NCI-H510A (cell line): ENCODE measurements around the gene KCNJ15.

ENCODE experiments used
- DNase-seq: peaks from one replicate; lab custom pipeline; 2025; lab: John Stamatoyannopoulos, UW

KCNJ15 gene

GRCh38 chr21:38326899-38327298 lies 70.1 kb downstream of the KCNJ15 start:
- no peak for DNase-seq

- DNase-seq: no peak
Observed at GRCh38 chr21:38327984-38328383, 71.2 kb downstream of the KCNJ15 start.

GRCh38 chr21:38329162-38329561 lies 72.4 kb downstream of the KCNJ15 start:
- DNase-seq: no peak

- DNase-seq: no peak
Observed at GRCh38 chr21:38330666-38331065, 73.9 kb downstream of the KCNJ15 start.

- DNase-seq: no peak
Observed at GRCh38 chr21:38333301-38334272, 76.8 kb downstream of the KCNJ15 start.

GRCh38 chr21:38334866-38335265 lies 78.1 kb downstream of the KCNJ15 start:
- no peak for DNase-seq

GRCh38 chr21:38337793-38338192 lies 81.0 kb downstream of the KCNJ15 start:
- no peak for DNase-seq

- no peak for DNase-seq
Observed at GRCh38 chr21:38340131-38340530, 83.3 kb downstream of the KCNJ15 start.

- no peak for DNase-seq
Observed at GRCh38 chr21:38341546-38342012, 84.8 kb downstream of the KCNJ15 start.

- DNase-seq: no peak
Observed at GRCh38 chr21:38342739-38343138, 85.9 kb downstream of the KCNJ15 start.

GRCh38 chr21:38343691-38344090 lies 86.9 kb downstream of the KCNJ15 start:
- no peak for DNase-seq

GRCh38 chr21:38346286-38346685 lies 89.5 kb downstream of the KCNJ15 start:
- DNase-seq: peak; percentile 79

- peak; percentile 11 for DNase-seq
Observed at GRCh38 chr21:38349111-38349746, 92.4 kb downstream of the KCNJ15 start.

GRCh38 chr21:38349977-38350376 lies 93.2 kb downstream of the KCNJ15 start:
- no peak for DNase-seq

- DNase-seq: no peak
Observed at GRCh38 chr21:38350684-38351083, 93.9 kb downstream of the KCNJ15 start.

- DNase-seq: no peak
Observed at GRCh38 chr21:38351176-38351959, 94.6 kb downstream of the KCNJ15 start.

- DNase-seq: no peak
Observed at GRCh38 chr21:38351961-38352521, 95.2 kb downstream of the KCNJ15 start.

- DNase-seq: peak; percentile 43
Observed at GRCh38 chr21:38352536-38353219, 95.9 kb downstream of the KCNJ15 start.

GRCh38 chr21:38354231-38354630 lies 97.4 kb downstream of the KCNJ15 start:
- no peak for DNase-seq

- DNase-seq: no peak
Observed at GRCh38 chr21:38354746-38355145, 98.0 kb downstream of the KCNJ15 start.

GRCh38 chr21:38355353-38355752 lies 98.6 kb downstream of the KCNJ15 start:
- no peak for DNase-seq
